ENCODE results near the gene HTT.

The HTT gene

DNA sequence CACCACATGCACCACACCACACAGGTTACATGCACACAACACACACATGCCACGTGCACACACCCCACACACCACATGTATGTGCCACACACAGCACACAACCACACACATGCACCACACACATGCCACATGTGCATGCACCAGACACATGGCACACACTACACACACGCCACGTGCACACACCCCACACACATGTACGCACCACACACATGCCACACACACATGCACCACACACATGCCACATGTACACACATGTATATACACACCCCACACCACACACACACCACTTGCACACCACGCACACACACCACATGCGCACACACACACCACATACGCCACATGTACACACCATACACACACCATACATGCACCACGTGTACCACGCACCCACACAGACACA is 154.8 kb downstream of the HTT start:
- H3K4me1 Mint-ChIP-seq: peaks cover 0 to 3% of the 10 kb centered on the region in 2 donors
- H3K9me3 Mint-ChIP-seq: no peaks in the 10 kb centered on the region
- no peaks in the 10 kb centered on the region for H3K27me3 Mint-ChIP-seq
- no peak for ATAC-seq (replicated peaks)
- no peak overlapping the region for H3K27ac Mint-ChIP-seq
- peaks cover 63 to 69% of the 10 kb centered on the region in 2 donors for H3K36me3 Mint-ChIP-seq
- DNase-seq: no peak
- no peak overlapping the region for H3K4me3 Mint-ChIP-seq

DNA sequence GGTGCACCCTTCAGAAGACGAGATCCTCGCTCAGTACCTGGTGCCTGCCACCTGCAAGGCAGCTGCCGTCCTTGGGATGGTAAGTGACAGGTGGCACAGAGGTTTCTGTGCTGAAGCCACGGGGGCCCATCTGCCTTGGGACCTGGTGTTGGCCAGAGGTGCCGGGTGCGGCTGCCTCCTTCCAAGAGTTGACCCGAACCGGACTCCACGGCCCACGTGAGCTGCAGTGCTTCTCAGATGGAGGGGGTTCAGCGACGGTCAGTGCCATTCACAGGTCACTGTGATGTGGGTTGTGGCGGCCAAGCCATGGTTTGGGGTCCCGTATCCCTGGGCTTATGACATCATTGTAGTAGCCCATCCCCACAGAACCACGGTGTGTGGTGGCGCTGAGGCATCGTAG is 155.5 kb downstream of the HTT start:
- Mint-ChIP-seq H3K27me3 (no peaks in the 10 kb centered on the region), H3K36me3 (peaks cover 64 to 69% of the 10 kb centered on the region in 2 donors)

DNA sequence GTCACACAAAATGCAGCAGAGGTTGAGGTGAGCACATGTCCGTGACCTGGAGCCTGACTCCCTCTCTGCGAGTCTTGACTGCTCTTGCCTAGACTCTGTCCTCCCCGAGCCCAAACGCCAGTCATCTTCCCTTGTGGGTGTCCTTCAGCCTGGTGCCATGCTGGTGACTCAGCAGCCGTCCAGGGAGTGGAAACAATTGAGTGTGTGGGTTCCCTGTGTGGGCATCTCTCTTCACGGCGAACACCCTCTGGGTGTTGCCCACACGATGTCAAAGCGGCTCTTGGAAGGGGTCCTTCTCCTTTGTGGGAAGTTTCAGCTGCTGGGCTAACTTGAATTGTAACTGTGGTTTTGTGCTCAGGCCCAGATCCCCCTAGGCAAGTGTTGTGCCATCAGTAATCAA is 157.0 kb downstream of the HTT start:
- ATAC-seq (replicated peaks): no peak

More for the DNA sequence above, 155.5 kb downstream of the HTT start:
- no peak for DNase-seq
- no peak for ATAC-seq (replicated peaks)
- peaks cover 0 to 5% of the 10 kb centered on the region in 2 donors for H3K4me1 Mint-ChIP-seq
- H3K4me3 Mint-ChIP-seq: no peak overlapping the region
- no peaks in the 10 kb centered on the region for H3K9me3 Mint-ChIP-seq
- H3K27ac Mint-ChIP-seq: no peak overlapping the region

DNA sequence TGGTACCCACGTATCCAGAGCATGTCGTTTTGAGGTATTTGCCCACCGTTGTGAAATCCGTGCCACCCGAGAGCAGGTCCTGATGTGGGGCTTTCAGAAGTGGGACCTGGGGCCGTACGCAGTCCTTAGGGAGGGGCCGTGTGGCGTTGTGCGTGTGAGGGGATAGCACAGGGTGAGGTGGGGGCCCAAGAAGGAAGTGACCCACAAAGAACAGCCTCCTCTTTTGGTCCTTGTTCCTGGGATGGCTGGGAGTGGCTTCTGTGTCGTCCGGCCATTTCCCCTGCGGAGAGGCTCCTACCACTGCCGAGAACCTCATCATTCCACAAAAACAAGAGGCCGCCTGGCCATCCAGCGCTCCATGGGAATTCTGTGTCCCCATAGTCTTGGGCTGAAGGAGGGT is 157.5 kb downstream of the HTT start:
- no peak overlapping the region for H3K27ac Mint-ChIP-seq
- no peak overlapping the region for H3K4me3 Mint-ChIP-seq
- H3K36me3 Mint-ChIP-seq: peaks cover 59 to 76% of the 10 kb centered on the region in 2 donors
- H3K9me3 Mint-ChIP-seq: no peaks in the 10 kb centered on the region
- H3K27me3 Mint-ChIP-seq: no peaks in the 10 kb centered on the region
- H3K4me1 Mint-ChIP-seq: peaks cover 0 to 5% of the 10 kb centered on the region in 2 donors
- ATAC-seq (replicated peaks): no peak
- DNase-seq: no peak

More for the DNA sequence above, 157.0 kb downstream of the HTT start:
- Mint-ChIP-seq H3K9me3 (no peaks in the 10 kb centered on the region), H3K27ac (no peak overlapping the region), H3K36me3 (peaks cover 59 to 70% of the 10 kb centered on the region in 2 donors), H3K4me1 (peaks cover 0 to 5% of the 10 kb centered on the region in 2 donors), H3K27me3 (no peaks in the 10 kb centered on the region), H3K4me3 (no peak overlapping the region)
- no peak for DNase-seq

DNA sequence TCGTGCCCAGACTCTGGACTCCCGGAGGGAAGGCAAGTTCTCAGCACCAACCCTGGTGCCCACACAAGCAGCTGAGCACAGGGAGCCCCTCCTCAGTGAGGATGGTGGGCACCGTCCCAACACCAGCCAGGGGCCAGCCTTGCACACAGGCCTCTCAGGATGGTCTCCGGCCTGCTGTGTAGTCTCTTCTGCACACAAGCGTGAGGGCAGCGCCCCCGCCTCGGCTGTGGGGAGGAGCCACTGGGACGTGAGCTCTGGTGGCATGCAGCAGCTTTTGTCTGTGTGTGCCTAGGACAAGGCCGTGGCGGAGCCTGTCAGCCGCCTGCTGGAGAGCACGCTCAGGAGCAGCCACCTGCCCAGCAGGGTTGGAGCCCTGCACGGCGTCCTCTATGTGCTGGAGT is 158.4 kb downstream of the HTT start:
- no peaks in the 10 kb centered on the region for H3K9me3 Mint-ChIP-seq
- no peak for DNase-seq
- peaks cover 64 to 82% of the 10 kb centered on the region in 2 donors for H3K36me3 Mint-ChIP-seq
- peaks cover 0 to 5% of the 10 kb centered on the region in 2 donors for H3K4me1 Mint-ChIP-seq
- ATAC-seq (replicated peaks): no peak
- no peak overlapping the region for H3K4me3 Mint-ChIP-seq
- H3K27me3 Mint-ChIP-seq: no peaks in the 10 kb centered on the region
- H3K27ac Mint-ChIP-seq: no peak overlapping the region

DNA sequence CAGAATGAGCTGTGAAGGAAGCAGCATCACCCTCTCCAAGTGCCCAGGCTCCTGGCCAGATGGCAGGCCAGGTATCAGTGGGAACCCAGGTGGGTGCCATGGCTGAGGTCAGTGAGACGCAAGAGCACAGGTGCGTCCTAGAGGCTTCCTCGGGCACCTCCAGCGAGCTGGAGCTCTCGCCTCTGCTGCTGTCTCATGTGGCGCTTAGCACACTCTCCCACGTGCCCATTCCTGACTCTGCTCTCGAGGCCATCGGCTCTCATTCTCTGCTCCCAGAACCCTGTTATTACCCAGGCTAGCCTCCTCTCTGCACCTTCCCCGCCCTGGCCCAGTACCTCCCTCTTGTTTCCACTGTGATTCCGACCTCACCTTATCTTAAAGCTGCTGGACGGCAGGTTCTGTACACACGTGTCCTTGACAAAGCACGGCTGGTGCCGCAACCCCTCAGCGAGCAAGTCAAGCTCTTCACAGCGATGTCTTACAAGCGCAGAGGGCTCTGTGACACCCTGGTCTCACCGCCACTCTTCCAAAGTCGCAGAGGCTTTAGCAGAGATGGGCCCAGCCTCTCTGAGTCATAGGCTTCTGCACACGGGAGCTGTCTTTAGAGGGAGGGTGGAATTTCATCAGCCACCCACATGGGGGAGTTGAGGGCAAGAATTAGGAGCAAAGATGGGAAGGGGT is 159.1 kb downstream of the HTT start:
- Mint-ChIP-seq H3K4me1 (peaks cover 0 to 5% of the 10 kb centered on the region in 2 donors), H3K27me3 (no peaks in the 10 kb centered on the region), H3K4me3 (no peak overlapping the region), H3K36me3 (peaks cover 66 to 81% of the 10 kb centered on the region in 2 donors), H3K27ac (peak overlapping the region; percentile 4), H3K9me3 (no peaks in the 10 kb centered on the region)
- no peak for DNase-seq
- ATAC-seq (replicated peaks): no peak

DNA sequence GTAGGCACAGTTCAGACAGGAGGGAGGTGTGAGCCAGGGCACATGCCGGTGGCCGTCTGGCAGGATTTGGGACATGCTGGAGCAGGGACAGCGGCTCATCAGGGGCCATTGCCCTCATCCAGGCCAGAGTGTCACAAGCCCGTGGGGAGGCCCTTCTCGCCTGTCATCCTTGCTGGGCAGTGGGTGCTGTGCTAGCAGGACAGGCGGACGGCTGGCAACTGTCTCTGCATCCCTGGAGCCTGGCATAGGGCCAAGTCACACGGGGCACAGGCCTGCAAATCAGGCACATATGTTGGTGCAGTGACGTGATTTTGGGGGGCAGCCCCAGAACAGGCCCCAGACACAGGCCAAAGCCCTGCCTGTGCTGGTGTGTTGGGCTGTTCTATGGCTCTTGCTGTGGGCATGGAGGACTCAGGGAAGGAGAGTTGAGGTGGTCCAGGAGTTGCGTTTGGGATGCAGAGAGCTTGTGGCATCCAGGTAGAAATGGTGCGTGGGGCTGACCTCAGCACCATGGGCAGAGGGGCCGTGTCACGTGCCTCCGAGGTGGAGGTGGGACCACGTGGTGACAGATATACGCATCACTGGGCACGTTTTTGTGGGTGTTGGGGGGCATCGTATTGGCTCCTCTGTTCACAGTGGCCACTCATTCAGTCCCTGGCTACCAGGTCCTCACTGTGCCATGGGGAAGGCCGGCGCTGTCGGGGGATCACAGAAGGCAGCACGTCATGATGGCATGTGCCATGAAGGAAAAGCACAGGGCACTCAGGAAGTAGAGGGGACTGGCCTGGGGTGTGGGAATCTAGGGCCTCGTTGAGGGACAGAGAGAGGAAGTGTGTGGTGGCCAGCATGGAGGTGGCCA is 159.9 kb downstream of the HTT start:
- Mint-ChIP-seq H3K27me3 (no peaks in the 10 kb centered on the region), H3K36me3 (peaks cover 62 to 75% of the 10 kb centered on the region in 2 donors), H3K4me3 (peak overlapping the region in 1 of 2 donors; percentile 54), H3K9me3 (no peaks in the 10 kb centered on the region), H3K4me1 (peaks cover 0 to 5% of the 10 kb centered on the region in 2 donors), H3K27ac (peak overlapping the region; percentile 76)
- DNase-seq (no peak), ATAC-seq (replicated peaks) (no peak)

DNA sequence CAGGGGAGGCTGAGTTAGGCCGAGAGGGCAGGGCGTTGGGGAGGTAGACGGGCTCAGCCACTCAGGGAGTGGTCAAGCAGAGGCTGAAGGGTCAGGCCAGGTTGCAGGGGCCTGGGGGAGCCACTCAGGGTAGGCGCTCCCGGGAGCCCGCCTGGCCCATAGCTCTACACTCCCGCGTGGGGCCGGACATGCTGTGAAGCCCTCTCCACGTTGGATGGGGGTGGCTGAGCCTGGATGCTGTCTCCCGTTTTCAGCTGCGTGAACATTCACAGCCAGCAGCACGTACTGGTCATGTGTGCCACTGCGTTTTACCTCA is 160.5 kb downstream of the HTT start:
- Mint-ChIP-seq H3K27ac (no peak overlapping the region), H3K27me3 (no peaks in the 10 kb centered on the region), H3K36me3 (peaks cover 60 to 73% of the 10 kb centered on the region in 2 donors), H3K9me3 (no peaks in the 10 kb centered on the region), H3K4me1 (peaks cover 0 to 5% of the 10 kb centered on the region in 2 donors), H3K4me3 (no peak overlapping the region)
- DNase-seq: no peak
- no peak for ATAC-seq (replicated peaks)

DNA sequence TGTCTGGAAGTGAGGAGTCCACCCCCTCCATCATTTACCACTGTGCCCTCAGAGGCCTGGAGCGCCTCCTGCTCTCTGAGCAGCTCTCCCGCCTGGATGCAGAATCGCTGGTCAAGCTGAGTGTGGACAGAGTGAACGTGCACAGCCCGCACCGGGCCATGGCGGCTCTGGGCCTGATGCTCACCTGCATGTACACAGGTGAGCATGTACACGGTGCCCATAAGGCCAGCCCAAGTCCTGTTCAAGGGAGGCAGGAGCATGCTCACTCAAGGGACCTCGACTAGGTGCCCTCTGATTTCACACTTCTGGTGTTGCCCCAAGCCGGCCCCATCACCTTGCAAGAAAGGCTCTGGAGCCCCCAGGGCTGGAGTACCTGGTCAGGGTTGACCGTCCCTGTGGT is 161.1 kb downstream of the HTT start:
- Mint-ChIP-seq H3K27ac (no peak overlapping the region), H3K27me3 (no peaks in the 10 kb centered on the region), H3K9me3 (no peaks in the 10 kb centered on the region), H3K4me3 (no peak overlapping the region), H3K4me1 (peaks cover 0 to 5% of the 10 kb centered on the region in 2 donors), H3K36me3 (peaks cover 58 to 69% of the 10 kb centered on the region in 2 donors)
- ATAC-seq (replicated peaks): no peak
- DNase-seq: no peak

DNA sequence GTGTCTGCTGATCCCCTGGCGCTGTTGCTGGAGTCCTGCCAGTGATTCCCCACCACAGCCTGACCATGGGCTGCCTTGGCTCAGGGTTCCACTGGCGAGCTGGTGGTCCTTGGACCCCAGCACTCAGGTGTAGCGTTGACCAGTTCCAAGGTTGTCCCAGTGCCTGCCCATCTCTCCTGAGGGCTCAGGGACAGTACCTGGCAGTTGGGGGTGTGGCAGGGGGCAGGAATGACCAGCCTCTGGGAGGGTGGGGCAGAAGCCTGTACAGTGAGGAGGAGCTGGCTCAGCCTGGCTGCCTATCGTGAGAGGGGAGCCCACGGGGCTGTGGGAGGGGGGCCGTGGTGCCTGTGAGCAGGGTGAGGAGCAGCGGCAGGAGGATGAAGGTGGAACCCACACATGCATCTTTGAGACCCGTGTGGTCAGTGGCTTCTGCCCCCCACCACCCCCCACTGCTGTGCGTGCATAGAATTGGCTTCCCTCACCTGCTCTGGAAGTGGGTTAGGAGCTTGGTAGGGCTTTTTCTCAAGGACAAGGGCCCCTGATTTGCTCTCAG is 161.9 kb downstream of the HTT start:
- ATAC-seq (replicated peaks) (no peak), DNase-seq (no peak)
- no peak overlapping the region for H3K4me3 Mint-ChIP-seq
- peaks cover 56 to 71% of the 10 kb centered on the region in 2 donors for H3K36me3 Mint-ChIP-seq
- H3K27me3 Mint-ChIP-seq: no peaks in the 10 kb centered on the region
- no peaks in the 10 kb centered on the region for H3K9me3 Mint-ChIP-seq
- peaks cover 0 to 5% of the 10 kb centered on the region in 2 donors for H3K4me1 Mint-ChIP-seq
- no peak overlapping the region for H3K27ac Mint-ChIP-seq

DNA sequence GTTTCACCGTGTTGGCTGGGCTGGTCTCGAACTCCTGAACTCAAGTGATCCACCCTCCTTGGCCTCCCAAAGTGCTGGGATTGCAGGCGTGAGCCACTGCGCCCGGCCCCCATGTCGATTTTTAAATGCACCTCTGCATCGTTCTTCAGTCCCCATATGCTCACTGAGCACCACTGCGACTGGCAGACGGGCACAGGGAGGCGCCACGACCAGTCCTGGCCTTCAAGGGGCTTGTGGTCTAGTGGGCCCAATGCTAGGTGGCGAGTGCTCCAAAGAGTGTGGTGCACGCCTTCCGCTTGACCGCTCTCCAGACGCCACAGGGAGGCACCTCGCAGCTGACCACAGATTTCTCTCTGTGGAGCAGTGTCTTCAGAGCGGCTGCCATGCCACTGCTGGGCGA is 162.8 kb downstream of the HTT start:
- ATAC-seq (replicated peaks): no peak

DNA sequence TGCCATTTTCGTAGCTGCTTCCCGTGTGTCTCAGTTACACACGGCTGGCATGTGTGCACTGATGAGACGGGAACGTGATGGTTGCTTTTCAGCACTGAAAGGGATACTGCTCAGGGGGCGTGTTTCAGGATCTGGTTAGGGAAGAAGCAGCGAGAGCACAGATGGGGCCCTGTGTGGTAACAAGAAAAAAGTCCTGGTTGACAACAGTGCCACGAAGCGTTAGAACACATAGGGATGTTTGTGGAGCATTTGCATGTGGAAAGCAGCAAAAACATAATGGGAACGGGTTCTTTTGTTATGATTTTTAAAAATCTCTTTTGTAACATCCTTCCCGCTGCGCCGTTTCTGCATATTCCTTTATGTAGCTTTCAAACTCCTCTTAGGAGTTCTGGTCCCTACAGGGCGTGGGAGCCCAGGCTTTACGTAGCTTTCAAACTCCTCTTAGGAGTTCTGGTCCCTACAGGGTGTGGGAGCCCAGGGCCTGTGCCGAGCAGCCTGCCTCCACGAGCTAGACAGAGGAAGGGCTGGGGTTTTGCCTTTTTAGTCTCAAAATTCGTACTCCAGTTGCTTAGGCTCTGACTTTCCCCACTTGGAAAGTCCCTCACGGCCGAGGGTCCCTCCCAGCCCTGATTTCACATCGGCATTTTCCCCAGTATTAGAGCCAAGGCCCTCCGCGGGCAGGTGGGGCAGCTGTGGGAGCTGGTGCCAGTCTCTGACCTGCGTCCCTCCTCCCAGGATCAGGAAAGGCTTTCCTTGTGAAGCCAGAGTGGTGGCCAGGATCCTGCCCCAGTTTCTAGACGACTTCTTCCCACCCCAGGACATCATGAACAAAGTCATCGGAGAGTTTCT is 163.5 kb downstream of the HTT start:
- Mint-ChIP-seq H3K27me3 (no peaks in the 10 kb centered on the region), H3K4me1 (peaks cover 0 to 8% of the 10 kb centered on the region in 2 donors), H3K27ac (peak overlapping the region; percentile 62), H3K9me3 (no peaks in the 10 kb centered on the region), H3K36me3 (peaks cover 44 to 70% of the 10 kb centered on the region in 2 donors), H3K4me3 (no peak overlapping the region)
- DNase-seq: no peak
- no peak for ATAC-seq (replicated peaks)

More for the DNA sequence above, 162.8 kb downstream of the HTT start:
- no peaks in the 10 kb centered on the region for H3K27me3 Mint-ChIP-seq
- peaks cover 0 to 5% of the 10 kb centered on the region in 2 donors for H3K4me1 Mint-ChIP-seq
- H3K9me3 Mint-ChIP-seq: no peaks in the 10 kb centered on the region
- no peak overlapping the region for H3K4me3 Mint-ChIP-seq
- DNase-seq: no peak
- peak overlapping the region; percentile 9 for H3K27ac Mint-ChIP-seq
- H3K36me3 Mint-ChIP-seq: peaks cover 49 to 68% of the 10 kb centered on the region in 2 donors

DNA sequence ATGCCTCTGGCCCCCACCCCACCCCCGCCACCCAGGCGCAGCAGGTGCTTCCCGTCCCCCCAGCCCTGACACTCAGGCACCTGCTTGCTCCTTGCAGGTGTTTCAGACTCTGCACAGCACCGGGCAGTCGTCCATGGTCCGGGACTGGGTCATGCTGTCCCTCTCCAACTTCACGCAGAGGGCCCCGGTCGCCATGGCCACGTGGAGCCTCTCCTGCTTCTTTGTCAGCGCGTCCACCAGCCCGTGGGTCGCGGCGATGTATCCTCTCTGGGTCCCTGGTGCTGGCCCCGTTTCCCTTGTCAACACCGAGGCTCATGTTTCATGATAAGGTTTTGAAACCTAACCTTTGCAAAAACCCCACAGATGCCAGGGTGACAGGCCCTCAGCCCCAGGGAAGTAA is 164.2 kb downstream of the HTT start:
- H3K27me3 Mint-ChIP-seq: no peaks in the 10 kb centered on the region
- H3K9me3 Mint-ChIP-seq: no peaks in the 10 kb centered on the region
- peaks cover 42 to 73% of the 10 kb centered on the region in 2 donors for H3K36me3 Mint-ChIP-seq
- H3K4me3 Mint-ChIP-seq: no peak overlapping the region
- ATAC-seq (replicated peaks) (no peak), DNase-seq (no peak)
- H3K4me1 Mint-ChIP-seq: peaks cover 0 to 11% of the 10 kb centered on the region in 2 donors
- peak overlapping the region; percentile 20 for H3K27ac Mint-ChIP-seq

DNA sequence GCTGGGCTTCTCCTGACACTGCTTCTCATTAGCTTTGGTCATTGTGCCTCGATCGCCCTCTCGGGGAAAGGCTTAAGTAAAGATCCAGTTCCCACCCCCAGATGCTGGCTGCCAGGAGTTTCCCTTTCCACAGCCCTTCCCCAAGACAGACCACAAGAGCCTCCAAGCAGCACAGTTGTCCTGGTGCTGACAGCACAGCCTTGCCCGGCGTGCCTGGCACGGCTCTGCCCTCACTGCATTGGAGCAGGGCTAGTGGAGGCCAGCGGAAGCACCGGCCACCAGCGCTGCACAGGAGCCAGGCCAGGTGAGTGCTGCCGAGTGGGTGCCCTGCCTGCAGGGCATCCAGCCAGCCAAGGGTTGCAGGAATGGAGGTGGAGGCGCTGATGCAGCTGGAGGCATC is 164.8 kb downstream of the HTT start:
- H3K4me3 Mint-ChIP-seq: no peak overlapping the region
- H3K4me1 Mint-ChIP-seq: peaks cover 0 to 10% of the 10 kb centered on the region in 2 donors
- DNase-seq: no peak
- H3K27me3 Mint-ChIP-seq: no peaks in the 10 kb centered on the region
- ATAC-seq (replicated peaks): no peak
- H3K9me3 Mint-ChIP-seq: no peaks in the 10 kb centered on the region
- peak overlapping the region; percentile 20 for H3K27ac Mint-ChIP-seq
- H3K36me3 Mint-ChIP-seq: peaks cover 37 to 69% of the 10 kb centered on the region in 2 donors

Measured in stimulated activated naive B cell treated with anti-CD40 and anti-IgM and Interleukin-4, amounts not matched to agents 10 μg/mL and 1 μg/mL and 100 μg/mL, for 72 hours (primary cell).